Kidney (tissue), 14 donors: ENCODE results near the gene FAM43A. TPM values are rescaled to one million over a fixed set of nuclear protein-coding genes. Genes with fewer than 3 reads are reported as not detected.

Experiments
- DNase-seq, 5 donors: peaks; one replicate each; pipeline ENCODE4 v3.0.0-alpha.2; 2013 to 2020
- FAIRE-seq: peaks from 2 replicates; lab custom pipeline; 2012; peaks lifted over from hg19 to GRCh38; lab: Jason Lieb, UNC
- H3K27ac ChIP-seq, 2 donors: one replicate each; pipeline ENCODE4 v1.7.0; 2013; ENCODE audit warnings: low read depth in 2 of 2, low read length in 2 of 2, inconsistent platforms in 1 of 2
- H3K27me3 ChIP-seq: one replicate; pipeline ENCODE4 v1.7.1; 2013; ENCODE audit warnings: low read length, inconsistent platforms; ENCODE audit not compliant: control insufficient read depth, insufficient read depth
- H3K36me3 ChIP-seq, 3 donors: one replicate each; pipeline versions ENCODE4 v1.7.0 to v1.7.1; 2013; ENCODE audit warnings: low read length in 3 of 3, control low read depth in 1 of 3, inconsistent platforms in 1 of 3; ENCODE audit not compliant: insufficient read depth in 3 of 3, control insufficient read depth in 2 of 3
- H3K4me1 ChIP-seq, 3 donors: one replicate each; pipeline versions ENCODE4 v1.7.0 to v1.7.1; 2013; ENCODE audit warnings: low read length in 3 of 3, inconsistent platforms in 1 of 3, low read depth in 1 of 3; ENCODE audit not compliant: control insufficient read depth in 2 of 3, insufficient read depth in 2 of 3
- H3K4me3 ChIP-seq, 3 donors: one replicate each; pipeline versions ENCODE4 v1.7.0 to v1.8.1; 2013; ENCODE audit warnings: low read length in 3 of 3, control low read depth in 1 of 3, inconsistent platforms in 1 of 3
- H3K9ac ChIP-seq, 3 donors: one replicate each; pipeline versions ENCODE4 v1.7.0 to v1.7.1; 2013; ENCODE audit warnings: low read length in 3 of 3, control low read depth in 1 of 3, inconsistent platforms in 1 of 3
- H3K9me3 ChIP-seq, 3 donors: one replicate each; pipeline versions ENCODE4 v1.7.0 to v1.7.1; 2013; ENCODE audit warnings: low read length in 3 of 3, control low read depth in 1 of 3, inconsistent platforms in 1 of 3; ENCODE audit not compliant: control insufficient read depth in 2 of 3, insufficient read depth in 1 of 3
- CTCF ChIP-seq: IDR thresholded peaks from 3 replicates; pipeline ENCODE4 v1.5.1; 2012; ENCODE audit warnings: mild to moderate bottlenecking, moderate library complexity, borderline replicate concordance; ENCODE audit not compliant: insufficient read depth; ENCODE audit errors: extremely low read depth
- intact Hi-C: fragments of 100-400 bp; cut with DNase I; formaldehyde crosslinking; loops from one replicate; pipeline ENCODE4 v1.11.1; 2022
- polyA plus RNA-seq: library from polyadenylated mRNA; stranded (reverse); fragments of 350-450 nt; fragmentation: Illumina TruSeq; extraction: RNeasy Lipid Tissue Mini Kit (QIAGEN cat#74804); gene quantifications from one replicate; pipeline ENCODE4 v1.2.3, GENCODE V29; 2014; ENCODE audit warnings: low read depth, low replicate concordance; ENCODE audit not compliant: insufficient read depth
- total RNA-seq: library from RNA; stranded (reverse); fragmentation: NEBNext Ultra II Directional; extraction: Animal tissue kit (Norgen Biotek cat#: 25700); gene quantifications from one replicate; pipeline ENCODE4 v1.2.1, GENCODE V29; 2021
- donor health status: control.
- donor health status: control.
- donor health status: control.
- donor health status: control.
- donor health status: control.
- donor health status: DM: yes; HTN: yes; CAD: no.
- donor health status: Normal renal cell carcinoma (clear cell type).

The FAM43A gene
- total and polyA plus RNA-seq, 2 donors from 2014 or later: 5.0 to 11.4 TPM

- Histone ChIP-seq H3K27ac (peak within 1 kb of the TSS; percentile 89 to 90), H3K9me3 (no peaks in the 10 kb centered on the region), H3K27me3 (no peaks in the 10 kb centered on the region), H3K36me3 (peaks cover 0 to 11% (median 2%) of the 10 kb centered on the region in 3 donors), H3K9ac (peak within 1 kb of the TSS; percentile 69 to 77 (median 72)), H3K4me1 (peaks cover 0 to 11% (median 8%) of the 10 kb centered on the region in 3 donors), H3K4me3 (peak within 1 kb of the TSS; percentile 78 to 90 (median 88))
- FAIRE-seq: no peak
- peak; percentile 95 to 98 (median 97) for DNase-seq
- intact Hi-C loops: no loop called here
- TF ChIP-seq CTCF: peak; percentile 14
Measured at GRCh38 chr3:194671900-194672808, 13.5 kb upstream of the FAM43A start, which contains the start of gene LSG1. LSG1 (minus strand) TSS chr3:194672191; CDS start chr3:194672162, 29 bp downstream.

GRCh38 chr3:194672876-194673275 lies 12.8 kb upstream of the FAM43A start:
- DNase-seq: peak in 1 of 5 donors; percentile 34
- peaks cover 0 to 11% (median 8%) of the 10 kb centered on the region in 3 donors for H3K4me1 ChIP-seq
- intact Hi-C loops: no loop called here
- no peaks in the 10 kb centered on the region for H3K27me3 ChIP-seq
- H3K9ac ChIP-seq: peak overlapping the region; percentile 13 to 72 (median 69)
- no peak for FAIRE-seq
- H3K9me3 ChIP-seq: no peaks in the 10 kb centered on the region
- no peak for TF ChIP-seq CTCF
- H3K36me3 ChIP-seq: peaks cover 0 to 11% (median 2%) of the 10 kb centered on the region in 3 donors
- peak overlapping the region; percentile 78 to 90 (median 88) for H3K4me3 ChIP-seq
- H3K27ac ChIP-seq: peak overlapping the region; percentile 89 to 90

- H3K4me1 ChIP-seq: peaks cover 0 to 11% (median 8%) of the 10 kb centered on the region in 3 donors
- H3K27ac ChIP-seq: no peak overlapping the region
- H3K4me3 ChIP-seq: no peak overlapping the region
- FAIRE-seq: no peak
- no peak for DNase-seq
- no peaks in the 10 kb centered on the region for H3K9me3 ChIP-seq
- no peaks in the 10 kb centered on the region for H3K27me3 ChIP-seq
- intact Hi-C loops: no loop called here
- peaks cover 0 to 2% (median 2%) of the 10 kb centered on the region in 3 donors for H3K36me3 ChIP-seq
- H3K9ac ChIP-seq: no peak overlapping the region
- TF ChIP-seq CTCF: no peak
Measured at GRCh38 chr3:194673761-194674160, 11.9 kb upstream of the FAM43A start.
